IMR-90 (cell line): ENCODE data around the gene ADGRL3. TPM values are rescaled to one million over a fixed set of nuclear protein-coding genes. Genes with fewer than 3 reads are reported as not detected.

Experiments
- ATAC-seq: fragments of 200-7000 bp; cut with Tn5 transposase; 2 replicates; pipeline ENCODE4 v1.9.1; 2020; ENCODE audit warnings: low read depth, mild to moderate bottlenecking, moderate library complexity
- BruUV-seq: library from RNA; stranded (reverse); fragments of 400-500 nt; replicated peaks from 2 replicates; lab custom pipeline; 2021; lab: Mats Ljungman, UMichigan
- CTCF ChIA-PET: fragments of 300-600 bp; formaldehyde crosslinking; extraction: SDS; loops from one replicate; lab custom pipeline; 2021; ENCODE audit warnings: antibody characterized with exemption; lab: Yijun Ruan, JAX
- POLR2A ChIA-PET: fragments of 300-600 bp; sonication (Branson Sonifier 250); formaldehyde crosslinking; loops from one replicate; lab custom pipeline; 2022; ENCODE audit warnings: antibody characterized with exemption; ENCODE audit not compliant: unreplicated experiment; lab: Charles Lee
- DNase-seq: peaks from one replicate; pipeline ENCODE4 v3.0.0; 2013
- H2AFZ ChIP-seq: replicated peaks from 2 replicates; pipeline ENCODE3; 2013; ENCODE audit warnings: low read length, mild to moderate bottlenecking; ENCODE audit not compliant: poor library complexity
- H2AK5ac ChIP-seq: 2 replicates; pipeline ENCODE4 v1.6.1; 2013; ENCODE audit warnings: low read depth, low read length, inconsistent platforms
- H2AK9ac ChIP-seq: replicated peaks from 2 replicates; pipeline ENCODE3; 2013; ENCODE audit warnings: mild to moderate bottlenecking, low read depth, low read length, moderate library complexity; ENCODE audit not compliant: poor library complexity
- H2BK120ac ChIP-seq: 2 replicates; pipeline ENCODE4 v1.6.1; 2013; ENCODE audit warnings: low read depth, low read length, inconsistent platforms
- H2BK15ac ChIP-seq: 3 replicates; pipeline ENCODE4 v1.6.1; 2013; ENCODE audit warnings: low read depth, low read length, inconsistent platforms
- H2BK20ac ChIP-seq: 2 replicates; pipeline ENCODE4 v1.6.1; 2013; ENCODE audit warnings: low read depth, mild to moderate bottlenecking, inconsistent platforms, low read length, moderate library complexity
- H2BK5ac ChIP-seq: 2 replicates; pipeline ENCODE4 v1.6.1; 2013; ENCODE audit warnings: mild to moderate bottlenecking, low read depth, low read length, inconsistent platforms; ENCODE audit not compliant: poor library complexity, severe bottlenecking
- H3K14ac ChIP-seq: replicated peaks from 2 replicates; pipeline ENCODE4 v1.6.1; 2013; ENCODE audit warnings: low read depth, low read length, inconsistent platforms
- H3K18ac ChIP-seq: 2 replicates; pipeline ENCODE4 v1.6.1; 2013; ENCODE audit warnings: low read depth, low read length, control low read depth
- H3K23ac ChIP-seq: 2 replicates; pipeline ENCODE4 v1.6.1; 2013; ENCODE audit warnings: low read depth, low read length, inconsistent platforms
- H3K27ac ChIP-seq: 2 replicates; pipeline ENCODE4 v1.5.1; 2013; ENCODE audit warnings: mild to moderate bottlenecking, control low read depth, low read length; ENCODE audit not compliant: insufficient read depth
- H3K27me3 ChIP-seq: 2 replicates; pipeline ENCODE4 v1.6.1; 2013; ENCODE audit warnings: low read length; ENCODE audit not compliant: control insufficient read depth, insufficient read depth
- H3K36me3 ChIP-seq: 2 replicates; pipeline ENCODE4 v1.6.1; 2013; ENCODE audit warnings: low read length, mixed read lengths; ENCODE audit not compliant: control insufficient read depth, insufficient read depth
- H3K4ac ChIP-seq: 2 replicates; pipeline ENCODE4 v1.6.1; 2013; ENCODE audit warnings: low read depth, low read length, inconsistent platforms
- H3K4me1 ChIP-seq: 2 replicates; pipeline ENCODE4 v1.6.1; 2013; ENCODE audit warnings: low read length, mixed read lengths; ENCODE audit not compliant: control insufficient read depth, insufficient read depth
- H3K4me2 ChIP-seq: 2 replicates; pipeline ENCODE4 v1.6.1; 2013; ENCODE audit warnings: low read depth, mild to moderate bottlenecking, control low read depth, low read length, moderate library complexity
- H3K4me3 ChIP-seq: 2 replicates; pipeline ENCODE4 v1.5.1; 2013; ENCODE audit warnings: low read depth, mild to moderate bottlenecking, control low read depth, low read length, moderate library complexity; ENCODE audit not compliant: insufficient read depth
- H3K56ac ChIP-seq: 2 replicates; pipeline ENCODE4 v1.6.1; 2013; ENCODE audit warnings: low read length, inconsistent platforms; ENCODE audit not compliant: insufficient read depth; ENCODE audit errors: extremely low read depth
- H3K79me1 ChIP-seq, 2 experiments: 2 replicates each; pipeline ENCODE4 v1.6.1; 2013; ENCODE audit warnings: low read length in 2 of 2, inconsistent platforms in 1 of 2, low read depth in 1 of 2
- H3K9ac ChIP-seq: 2 replicates; pipeline ENCODE4 v1.6.1; 2013; ENCODE audit warnings: low read depth, low read length, control low read depth
- H3K9me1 ChIP-seq: 2 replicates; pipeline ENCODE4 v1.6.1; 2013; ENCODE audit warnings: low read length, inconsistent platforms; ENCODE audit not compliant: insufficient read depth
- H3K9me3 ChIP-seq: 2 replicates; pipeline ENCODE4 v1.6.1; 2013; ENCODE audit warnings: low read length; ENCODE audit not compliant: control insufficient read depth, insufficient read depth
- H4K20me1 ChIP-seq: 2 replicates; pipeline ENCODE4 v1.6.1; 2013; ENCODE audit warnings: low read length, inconsistent platforms; ENCODE audit not compliant: insufficient read depth
- H4K5ac ChIP-seq: 2 replicates; pipeline ENCODE4 v1.6.1; 2013; ENCODE audit warnings: mild to moderate bottlenecking, low read depth, low read length, control low read depth
- H4K8ac ChIP-seq, 2 experiments: 2 replicates each; pipeline ENCODE4 v1.6.1; 2013; ENCODE audit warnings: low read depth in 2 of 2, low read length in 2 of 2, control low read depth in 1 of 2, inconsistent platforms in 1 of 2
- H4K91ac ChIP-seq: 2 replicates; pipeline ENCODE4 v1.6.1; 2013; ENCODE audit warnings: low read depth, low read length, inconsistent platforms; ENCODE audit not compliant: insufficient read depth
- FOS ChIP-seq: fragments of 150-350 bp; IDR thresholded peaks from 2 replicates; pipeline ENCODE4 v1.6.1; 2016; ENCODE audit warnings: low read depth, low read length
- NFE2L2 ChIP-seq: fragments of 150-350 bp; IDR thresholded peaks from 2 replicates; pipeline ENCODE4 v1.6.1; 2016; ENCODE audit warnings: low read depth, mild to moderate bottlenecking, low read length
- RAD21 ChIP-seq: IDR thresholded peaks from 2 replicates; pipeline ENCODE4 v1.6.1; 2012; ENCODE audit warnings: low read length, improper control_type of control experiment
- RCOR1 ChIP-seq: IDR thresholded peaks from 2 replicates; pipeline ENCODE4 v1.6.1; 2012; ENCODE audit warnings: mild to moderate bottlenecking, low read length, improper control_type of control experiment; ENCODE audit not compliant: insufficient replicate concordance
- WGBS, 2 experiments: methylation state at CpG; one replicate each; pipeline versions ENCODE4 v1.1.5 to v1.1.7; 2013; ENCODE audit warnings: missing lambda C conversion rate in 2 of 2; ENCODE audit not compliant: insufficient read length in 1 of 2; ENCODE audit errors: extremely low coverage in 2 of 2; 5-methylcytosine and 5-hydroxymethylcytosine counted together
- dilution Hi-C: fragments of 300-500 bp; cut with HindIII; formaldehyde crosslinking; loops from one replicate; pipeline ENCODE4 v1.14.3; 2018; ENCODE audit warnings: low sequenced_read_pairs; ENCODE audit not compliant: unreplicated experiment
- in situ Hi-C: fragments of 300-500 bp; cut with MboI; formaldehyde crosslinking; loops from 3 replicates; pipeline ENCODE4 v1.14.3; 2019; ENCODE audit warnings: low sequenced_read_pairs, inconsistent platforms, mixed read lengths
- intact Hi-C: fragments of 100-400 bp; cut with micrococcal nuclease; formaldehyde crosslinking; loops from 2 replicates; pipeline ENCODE4 v1.10.0; 2022
- polyA plus RNA-seq, 3 experiments: library from polyadenylated mRNA; depleted of rRNA; stranded (reverse); fragments of >200 nt; gene quantifications; 2 replicates each; pipeline ENCODE4 v1.2.3, GENCODE V29; 2012; ENCODE audit warnings: low replicate concordance in 1 of 3
- total RNA-seq: library from RNA; depleted of rRNA; stranded (reverse); fragments of >200 nt; gene quantifications from 2 replicates; pipeline ENCODE4 v1.2.3, GENCODE V29; 2012
- TF ChIP-seq, protein P1 (sequence below): fragments of 150-350 bp; IDR thresholded peaks from 2 replicates; pipeline ENCODE4 v1.6.1; 2016; ENCODE audit warnings: low read depth, mild to moderate bottlenecking, low read length, moderate library complexity, borderline replicate concordance

The ADGRL3 gene
- total and polyA plus RNA-seq, 2 of the 4 experiments (the other 2 are of a cell fraction) = 0.46 to 2.5 TPM

DNA sequence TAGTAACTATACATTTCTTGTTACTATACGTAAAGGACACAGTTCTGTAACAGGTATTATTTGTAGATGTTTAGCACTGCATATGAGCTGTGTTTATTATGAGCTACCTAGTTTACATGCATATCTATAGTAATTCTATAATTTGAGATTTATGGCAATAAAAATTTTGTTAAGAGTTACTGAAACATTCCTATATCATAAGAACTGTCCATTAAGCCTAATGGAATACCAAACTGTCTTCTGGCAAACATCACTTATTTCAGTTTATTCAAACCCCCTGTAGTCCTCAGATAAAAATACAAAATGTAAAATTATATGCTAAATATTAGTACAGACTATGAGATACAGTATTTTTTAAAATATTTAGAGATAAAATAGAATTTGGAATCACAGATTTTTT lies 205.2 kb downstream of the ADGRL3 start:
- Histone ChIP-seq H3K27me3 (no peaks in the 10 kb centered on the region), H3K9ac (no peak overlapping the region), H3K18ac (no peak overlapping the region), H3K4ac (no peak overlapping the region), H2AFZ (no peak overlapping the region), H3K4me1 (no peaks in the 10 kb centered on the region), H2BK15ac (no peak overlapping the region), H2BK120ac (no peak overlapping the region), H4K5ac (no peak overlapping the region), H3K23ac (no peak overlapping the region), H2AK5ac (no peak overlapping the region), H3K9me1 (no peaks in the 10 kb centered on the region), H4K8ac (no peak overlapping the region), H3K36me3 (no peaks in the 10 kb centered on the region), H3K9me3 (no peaks in the 10 kb centered on the region), H3K79me1 (no peaks in the 10 kb centered on the region), H4K91ac (no peak overlapping the region), H4K20me1 (no peaks in the 10 kb centered on the region), H3K4me3 (no peak overlapping the region), H2BK5ac (no peak overlapping the region), H3K27ac (no peak overlapping the region), H2BK20ac (no peak overlapping the region), H3K56ac (no peak overlapping the region), H3K4me2 (no peak overlapping the region), H3K14ac (no peak overlapping the region), H2AK9ac (no peak overlapping the region)
- in situ Hi-C loops = no loop called here
- WGBS, 2 experiments = no CpG with 5 or more reads among the region's 1 CpG
- CTCF ChIA-PET = no interaction called here
- intact Hi-C loops = no loop called here
- DNase-seq (no peak), ATAC-seq (no peak)
- no TSS peak for BruUV-seq
- dilution Hi-C loops = no loop called here
- no peak for TF ChIP-seq NFE2L2
- TF ChIP-seq, protein P1, sequence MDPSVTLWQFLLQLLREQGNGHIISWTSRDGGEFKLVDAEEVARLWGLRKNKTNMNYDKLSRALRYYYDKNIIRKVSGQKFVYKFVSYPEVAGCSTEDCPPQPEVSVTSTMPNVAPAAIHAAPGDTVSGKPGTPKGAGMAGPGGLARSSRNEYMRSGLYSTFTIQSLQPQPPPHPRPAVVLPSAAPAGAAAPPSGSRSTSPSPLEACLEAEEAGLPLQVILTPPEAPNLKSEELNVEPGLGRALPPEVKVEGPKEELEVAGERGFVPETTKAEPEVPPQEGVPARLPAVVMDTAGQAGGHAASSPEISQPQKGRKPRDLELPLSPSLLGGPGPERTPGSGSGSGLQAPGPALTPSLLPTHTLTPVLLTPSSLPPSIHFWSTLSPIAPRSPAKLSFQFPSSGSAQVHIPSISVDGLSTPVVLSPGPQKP = no peak
- no peak for TF ChIP-seq FOS
- no peak for TF ChIP-seq RAD21
- no peak for TF ChIP-seq RCOR1
- POLR2A ChIA-PET = no interaction called here
